Left lung (tissue), 10 donors: ENCODE results near the gene CLK2. TPM values are rescaled to one million over a fixed set of nuclear protein-coding genes. Genes with fewer than 3 reads are reported as not detected.

ENCODE experiments used
- ATAC-seq: fragments of 200-7000 bp; cut with Tn5 transposase; one replicate; pipeline ENCODE4 v1.9.1; 2020; ENCODE audit warnings: moderate library complexity
- DNase-seq, 4 donors: peaks; one replicate each; pipeline ENCODE4 v3.0.0-alpha.2; 2013 to 2020
- H3K27ac ChIP-seq, 2 donors: fragments of 200-600 bp; sonication (generic) in 1 of 2; one replicate each; pipeline versions ENCODE4 v1.5.0 to v1.8.0; 2020 to 2021
- H3K27me3 ChIP-seq, 2 donors: fragments of 200-600 bp; sonication (generic) in 1 of 2; one replicate each; pipeline versions ENCODE4 v1.5.0 to v1.8.0; 2020 to 2021
- H3K36me3 ChIP-seq, 2 donors: fragments of 200-600 bp; sonication (generic) in 1 of 2; one replicate each; pipeline versions ENCODE4 v1.5.0 to v1.8.0; 2020 to 2021
- H3K4me1 ChIP-seq, 2 donors: fragments of 200-600 bp; one replicate each; pipeline ENCODE4 v1.8.0; 2021
- H3K4me3 ChIP-seq, 2 donors: fragments of 200-600 bp; sonication (generic) in 1 of 2; one replicate each; pipeline versions ENCODE4 v1.5.0 to v1.8.0; 2020 to 2021; ENCODE audit warnings: mild to moderate bottlenecking in 1 of 2
- H3K9me3 ChIP-seq, 2 donors: fragments of 200-600 bp; sonication (generic) in 1 of 2; one replicate each; pipeline versions ENCODE4 v1.5.0 to v1.8.0; 2020 to 2021
- CTCF ChIP-seq, 2 donors: fragments of 200-600 bp; sonication (generic) in 1 of 2; IDR thresholded peaks; one replicate each; pipeline versions ENCODE4 v1.5.0 to v1.8.0; 2021; ENCODE audit warnings: antibody characterized with exemption in 2 of 2
- intact Hi-C, 2 donors: fragments of 100-400 bp; cut with DNase I; formaldehyde crosslinking; loops; one replicate each; pipeline versions ENCODE4 v1.11.2 to v1.14.2; 2022
- polyA plus RNA-seq, 6 donors: library from polyadenylated mRNA; unstranded; fragments of 120-200 nt; gene quantifications; one replicate each; pipeline ENCODE4 v1.2.1, GENCODE V29; 2013; ENCODE audit not compliant: insufficient read length in 6 of 6
- total RNA-seq, 2 donors: library from RNA; stranded (reverse); fragmentation: NEBNext Ultra II Directional; extraction: Animal tissue kit (Norgen Biotek cat#: 25700); gene quantifications; one replicate each; pipeline ENCODE4 v1.2.1, GENCODE V29; 2021
- donor health status: DM: no; HTN: yes; CAD: no.
- donor health status: DM: no; HTN: no; CAD: no.

Gene CLK2
- total and polyA plus RNA-seq, 8 donors = 45.4 to 94.8 (median 76.6) TPM

GRCh38 chr1:155277902-155278688, 4.8 kb upstream of the CLK2 start:
- intact Hi-C loops = loop anchor here in 1 of 2 donors (5.0 to 10.0 kb wide), 2 partner anchors 44 to 317 kb away; partner anchors contain the start of gene RUSC1
- no peak for TF ChIP-seq CTCF (IDR thresholded peaks at IDR 0.05)
- DNase-seq (peak in 3 of 4 donors; percentile 35 to 85 (median 58)), ATAC-seq (peak; percentile 21)
- H3K27ac ChIP-seq = peak overlapping the region in 1 of 2 donors; percentile 57
- peaks cover 5 to 32% of the 10 kb centered on the region in 2 donors for H3K4me1 ChIP-seq
- H3K27me3 ChIP-seq = peaks cover 0 to 13% of the 10 kb centered on the region in 2 donors
- no peaks in the 10 kb centered on the region for H3K36me3 ChIP-seq
- H3K9me3 ChIP-seq = no peaks in the 10 kb centered on the region
- H3K4me3 ChIP-seq = peak overlapping the region; percentile 73 to 78

- Histone ChIP-seq H3K36me3 (no peaks in the 10 kb centered on the region), H3K27ac (peak within 1 kb of the TSS in 1 of 2 donors; percentile 57), H3K4me1 (peaks cover 8 to 36% of the 10 kb centered on the region in 2 donors), H3K9me3 (no peaks in the 10 kb centered on the region), H3K27me3 (peaks cover 0 to 13% of the 10 kb centered on the region in 2 donors), H3K4me3 (peak within 1 kb of the TSS; percentile 73 to 78)
- intact Hi-C loops = loop anchor here in 1 of 2 donors (5.0 to 10.0 kb wide), 2 partner anchors 45 to 318 kb away; partner anchors contain the start of gene RUSC1
- ATAC-seq (peak; percentile 89), DNase-seq (peak; percentile 97 to 99 (median 98))
- TF ChIP-seq CTCF (IDR thresholded peaks at IDR 0.05) = peak; percentile 41 to 80
Measured at GRCh38 chr1:155277070-155277901, 4.0 kb upstream of the CLK2 start, which contains the start of gene HCN3. TSS of gene HCN3 (plus strand) at chr1:155277463. CDS start at chr1:155277591, 128 bp downstream.

GRCh38 chr1:155272466-155273342, 600 bp downstream of the CLK2 start:
- no peaks in the 10 kb centered on the region for H3K9me3 ChIP-seq
- TF ChIP-seq CTCF (IDR thresholded peaks at IDR 0.05) = no peak
- DNase-seq = peak in 1 of 4 donors; percentile 32
- H3K36me3 ChIP-seq = peaks cover 0 to 34% of the 10 kb centered on the region in 2 donors
- intact Hi-C loops = loop anchor here in 1 of 2 donors (10.0 kb wide), 1 partner anchor 322 kb away; no protein-coding TSS in a partner anchor
- H3K4me1 ChIP-seq = peaks cover 6 to 43% of the 10 kb centered on the region in 2 donors
- peak; percentile 41 for ATAC-seq
- peak overlapping the region; percentile 72 to 80 for H3K4me3 ChIP-seq
- peaks cover 0 to 4% of the 10 kb centered on the region in 2 donors for H3K27me3 ChIP-seq
- peak overlapping the region; percentile 91 to 92 for H3K27ac ChIP-seq

GRCh38 chr1:155269381-155269780, 3.9 kb downstream of the CLK2 start:
- intact Hi-C loops = no loop called here
- no peak for DNase-seq
- peaks cover 0 to 67% of the 10 kb centered on the region in 2 donors for H3K36me3 ChIP-seq

More at GRCh38 chr1:155269381-155269780, 3.9 kb downstream of the CLK2 start:
- no peak for TF ChIP-seq CTCF (IDR thresholded peaks at IDR 0.05)
- Histone ChIP-seq H3K27ac (no peak overlapping the region), H3K4me3 (no peak overlapping the region), H3K4me1 (peaks cover 5 to 31% of the 10 kb centered on the region in 2 donors), H3K9me3 (no peaks in the 10 kb centered on the region), H3K27me3 (no peaks in the 10 kb centered on the region)
- ATAC-seq = no peak
